Prostate gland (tissue), 2 donors: ENCODE data around the gene MUL1.

Experiments used
- POLR2A ChIP-seq: fragments of 450-650 bp; IDR thresholded peaks from one replicate; pipeline ENCODE4 v1.6.1; 2016; ENCODE audit warnings: antibody characterized with exemption, mild to moderate bottlenecking
- POLR2AphosphoS5 ChIP-seq: sonication (generic); formaldehyde crosslinking; IDR thresholded peaks from one replicate; pipeline ENCODE4 v1.6.1; 2017; ENCODE audit warnings: antibody characterized with exemption
- TF ChIP-seq, protein P1 (sequence below), 4 experiments: fragments of 200-600 bp in 2 of 4; fragments of 450-650 bp in 2 of 4; sonication (generic) in 2 of 4; IDR thresholded peaks; 1 replicate in 3 of 4; 2 replicates in 1 of 4; pipeline ENCODE4 v1.5.1; 2016 to 2019; ENCODE audit warnings: antibody characterized with exemption in 4 of 4, mild to moderate bottlenecking in 2 of 4, moderate library complexity in 2 of 4

- TF ChIP-seq, protein P1, sequence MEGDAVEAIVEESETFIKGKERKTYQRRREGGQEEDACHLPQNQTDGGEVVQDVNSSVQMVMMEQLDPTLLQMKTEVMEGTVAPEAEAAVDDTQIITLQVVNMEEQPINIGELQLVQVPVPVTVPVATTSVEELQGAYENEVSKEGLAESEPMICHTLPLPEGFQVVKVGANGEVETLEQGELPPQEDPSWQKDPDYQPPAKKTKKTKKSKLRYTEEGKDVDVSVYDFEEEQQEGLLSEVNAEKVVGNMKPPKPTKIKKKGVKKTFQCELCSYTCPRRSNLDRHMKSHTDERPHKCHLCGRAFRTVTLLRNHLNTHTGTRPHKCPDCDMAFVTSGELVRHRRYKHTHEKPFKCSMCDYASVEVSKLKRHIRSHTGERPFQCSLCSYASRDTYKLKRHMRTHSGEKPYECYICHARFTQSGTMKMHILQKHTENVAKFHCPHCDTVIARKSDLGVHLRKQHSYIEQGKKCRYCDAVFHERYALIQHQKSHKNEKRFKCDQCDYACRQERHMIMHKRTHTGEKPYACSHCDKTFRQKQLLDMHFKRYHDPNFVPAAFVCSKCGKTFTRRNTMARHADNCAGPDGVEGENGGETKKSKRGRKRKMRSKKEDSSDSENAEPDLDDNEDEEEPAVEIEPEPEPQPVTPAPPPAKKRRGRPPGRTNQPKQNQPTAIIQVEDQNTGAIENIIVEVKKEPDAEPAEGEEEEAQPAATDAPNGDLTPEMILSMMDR (IDR thresholded peaks at IDR 0.05): no peak
- TF ChIP-seq POLR2A (no peak), POLR2AphosphoS5 (no peak)
These were observed 24.7 kb downstream of the MUL1 start for GRCh38 chr1:20483098-20483832.
